CD4-positive, alpha-beta T cell (primary cell): ENCODE results near the gene POLR3GL. TPM values are rescaled to one million over a fixed set of nuclear protein-coding genes. Genes with fewer than 3 reads are reported as not detected.

Experiments used
- ATAC-seq: fragments of 200-7000 bp; cut with Tn5 transposase; one replicate; pipeline ENCODE4 v1.10.0; 2022; ENCODE audit warnings: mild to moderate bottlenecking; ENCODE audit not compliant: poor library complexity
- CTCF ChIA-PET: fragments of 350-600 bp; sonication (Branson Sonifier 250); formaldehyde crosslinking; loops from one replicate; lab custom pipeline; 2021; ENCODE audit warnings: antibody characterized with exemption, inconsistent platforms; lab: Charles Lee
- POLR2A ChIA-PET: fragments of 350-600 bp; sonication (Branson Sonifier 250); formaldehyde crosslinking; loops from one replicate; lab custom pipeline; 2021; ENCODE audit warnings: antibody characterized with exemption, inconsistent platforms; lab: Charles Lee
- DNase-seq, 14 experiments: peaks; one replicate each; pipeline ENCODE4 v3.0.0-alpha.2; 2013 to 2020; ENCODE audit warnings: mixed read lengths in 2 of 14
- H3K27ac ChIP-seq, 2 donors: one replicate each; pipeline versions ENCODE4 v1.5.1 to v1.7.0; 2013; ENCODE audit warnings: low read length in 2 of 2, low read depth in 1 of 2, mild to moderate bottlenecking in 1 of 2
- H3K27me3 ChIP-seq, 2 experiments: 1 replicate in 1 of 2; 2 replicates in 1 of 2; pipeline versions ENCODE4 v1.6.1 to v1.7.0; 2013; ENCODE audit warnings: low read length in 2 of 2, control low read depth in 1 of 2, mild to moderate bottlenecking in 1 of 2, moderate library complexity in 1 of 2; ENCODE audit not compliant: insufficient read depth in 2 of 2, control insufficient read depth in 1 of 2
- H3K36me3 ChIP-seq: one replicate; pipeline ENCODE4 v1.6.1; 2013; ENCODE audit warnings: low read length, control low read depth; ENCODE audit not compliant: insufficient read depth
- H3K4me1 ChIP-seq: one replicate; pipeline ENCODE4 v1.6.1; 2013; ENCODE audit warnings: low read length, control low read depth; ENCODE audit not compliant: insufficient read depth
- H3K4me3 ChIP-seq: one replicate; pipeline ENCODE4 v1.5.1; 2013; ENCODE audit warnings: mild to moderate bottlenecking, low read length, moderate library complexity
- H3K9me3 ChIP-seq, 2 experiments: 1 replicate in 1 of 2; 2 replicates in 1 of 2; pipeline versions ENCODE4 v1.6.1 to v1.7.0; 2013; ENCODE audit warnings: low read length in 2 of 2, mild to moderate bottlenecking in 2 of 2, control low read depth in 1 of 2, moderate library complexity in 1 of 2; ENCODE audit not compliant: control insufficient read depth in 1 of 2, insufficient read depth in 1 of 2
- H3K27ac Mint-ChIP-seq: one replicate; pipeline ENCODE4 v1.8.0; 2020; ENCODE audit warnings: mixed read lengths
- H3K27me3 Mint-ChIP-seq: one replicate; pipeline ENCODE4 v1.8.0; 2021; ENCODE audit warnings: mixed read lengths
- H3K36me3 Mint-ChIP-seq: one replicate; pipeline ENCODE4 v1.8.0; 2021; ENCODE audit warnings: low read depth, mixed read lengths
- H3K4me1 Mint-ChIP-seq: one replicate; pipeline ENCODE4 v1.8.0; 2021; ENCODE audit warnings: low read depth, mixed read lengths
- H3K4me3 Mint-ChIP-seq: one replicate; pipeline ENCODE4 v1.8.0; 2020; ENCODE audit warnings: mild to moderate bottlenecking, mixed read lengths
- H3K9me3 Mint-ChIP-seq: one replicate; pipeline ENCODE4 v1.8.0; 2020; ENCODE audit warnings: mixed read lengths
- CTCF ChIP-seq: fragments of 200-600 bp; IDR thresholded peaks from one replicate; pipeline ENCODE4 v1.8.0; 2022; ENCODE audit warnings: antibody characterized with exemption, mild to moderate bottlenecking
- intact Hi-C, 2 experiments: fragments of 100-400 bp; cut with DNase I in 1 of 2; cut with micrococcal nuclease in 1 of 2; formaldehyde crosslinking; loops; one replicate each; pipeline versions ENCODE4 v1.15.1 to v1.9.0; 2023 to 2025; cut with DNase I, micrococcal nuclease
- total RNA-seq, 174 experiments: library from RNA in 2 of 174; stranded (reverse) in 2 of 174; gene quantifications; one replicate each; pipeline ENCODE4 v1.2.3 and lab custom pipeline; 2021 to 2026

Gene POLR3GL
- total RNA-seq, 2 experiments from 2014 or later = 17.2 to 17.8 TPM

GRCh38 chr1:145990249-145990855 lies 25.9 kb downstream of the POLR3GL start:
- TF ChIP-seq CTCF = no peak
- H3K36me3 Mint-ChIP-seq = peaks cover 40% of the 10 kb centered on the region
- H3K4me3 Mint-ChIP-seq = peak overlapping the region; percentile 46
- peaks cover 64% of the 10 kb centered on the region for H3K4me1 Mint-ChIP-seq
- peak overlapping the region; percentile 61 for H3K4me3 ChIP-seq
- ChIA-PET CTCF (interaction anchor here (0.5 to 2.5 kb wide), 2 partner anchors 11 to 24 kb away, joined by 3 to 10 read pairs; no protein-coding TSS in a partner anchor), POLR2A (interaction anchor here (0.6 to 11.8 kb wide), 10 partner anchors 7 to 145 kb away, joined by 3 to 625 read pairs (median 18); partner anchors contain the start of genes ANKRD34A, LIX1L, NUDT17 and POLR3GL)
- no peaks in the 10 kb centered on the region for H3K27me3 ChIP-seq
- H3K9me3 ChIP-seq = no peaks in the 10 kb centered on the region
- ATAC-seq = no peak
- peak in 3 of 14 experiments; percentile 28 to 63 (median 43) for DNase-seq
- no peaks in the 10 kb centered on the region for H3K9me3 Mint-ChIP-seq
- H3K27ac ChIP-seq = no peak overlapping the region
- intact Hi-C loops = no loop called here
- H3K27me3 Mint-ChIP-seq = no peaks in the 10 kb centered on the region
- peak overlapping the region; percentile 95 for H3K27ac Mint-ChIP-seq
- H3K36me3 ChIP-seq = peaks cover 38% of the 10 kb centered on the region
- peaks cover 58% of the 10 kb centered on the region for H3K4me1 ChIP-seq

GRCh38 chr1:145991735-145992412 lies 27.4 kb downstream of the POLR3GL start:
- H3K4me1 Mint-ChIP-seq = peaks cover 68% of the 10 kb centered on the region
- peaks cover 55% of the 10 kb centered on the region for H3K36me3 Mint-ChIP-seq
- ChIA-PET POLR2A (interaction anchor here (1.0 to 11.8 kb wide), 8 partner anchors 11 to 146 kb away, joined by 3 to 625 read pairs (median 18); partner anchors contain the start of genes ANKRD34A, NUDT17, PEX11B and POLR3GL), CTCF (interaction anchor here (1.7 to 2.5 kb wide), 2 partner anchors 13 to 15 kb away, joined by 7 to 10 read pairs; no protein-coding TSS in a partner anchor)
- peaks cover 47% of the 10 kb centered on the region for H3K4me1 ChIP-seq
- no peak for TF ChIP-seq CTCF
- peak overlapping the region; percentile 61 for H3K4me3 ChIP-seq
- no peaks in the 10 kb centered on the region for H3K27me3 ChIP-seq
- no peaks in the 10 kb centered on the region for H3K27me3 Mint-ChIP-seq
- H3K27ac Mint-ChIP-seq = peak overlapping the region; percentile 95
- no peaks in the 10 kb centered on the region for H3K9me3 ChIP-seq
- peak overlapping the region in 1 of 2 donors; percentile 42 for H3K27ac ChIP-seq
- DNase-seq (peak in 3 of 14 experiments; percentile 29 to 78 (median 40)), ATAC-seq (no peak)
- intact Hi-C loops = no loop called here
- peaks cover 41% of the 10 kb centered on the region for H3K36me3 ChIP-seq
- peak overlapping the region; percentile 95 for H3K4me3 Mint-ChIP-seq
- H3K9me3 Mint-ChIP-seq = no peaks in the 10 kb centered on the region

GRCh38 chr1:145992502-145992936 lies 28.0 kb downstream of the POLR3GL start:
- Mint-ChIP-seq H3K27me3 (no peaks in the 10 kb centered on the region), H3K27ac (peak overlapping the region; percentile 95), H3K4me1 (peaks cover 70% of the 10 kb centered on the region), H3K36me3 (peaks cover 61% of the 10 kb centered on the region), H3K9me3 (no peaks in the 10 kb centered on the region), H3K4me3 (peak overlapping the region; percentile 95)
- Histone ChIP-seq H3K9me3 (no peaks in the 10 kb centered on the region), H3K4me3 (peak overlapping the region; percentile 61), H3K36me3 (peaks cover 41% of the 10 kb centered on the region), H3K27ac (peak overlapping the region in 1 of 2 donors; percentile 42), H3K4me1 (peaks cover 43% of the 10 kb centered on the region), H3K27me3 (no peaks in the 10 kb centered on the region)
- POLR2A ChIA-PET = interaction anchor here (1.4 to 11.8 kb wide), 9 partner anchors 11 to 133 kb away, joined by 4 to 625 read pairs (median 8); partner anchors contain the start of genes ANKRD34A, PEX11B, PIAS3 and POLR3GL
- intact Hi-C loops = no loop called here
- DNase-seq = peak in 3 of 14 experiments; percentile 24 to 48 (median 29)
- TF ChIP-seq CTCF = no peak
- CTCF ChIA-PET = interaction anchor here (1.7 to 6.3 kb wide), 2 partner anchors 13 to 15 kb away, joined by 7 to 61 read pairs; no protein-coding TSS in a partner anchor
- no peak for ATAC-seq
